K562 (cell line): Measurements from ENCODE around the gene SIKE1. TPM values are rescaled to one million over a fixed set of nuclear protein-coding genes. Genes with fewer than 3 reads are reported as not detected.
A peak's percentile ranks its signal among the peaks of the same experiment; 100 is the strongest.

Experiments used
- BRD9 ChIP-seq: fragments of 450-650 bp; IDR thresholded peaks from 2 replicates; pipeline ENCODE4 v1.6.1; 2018; ENCODE audit warnings: low read depth; ENCODE audit not compliant: partially characterized antibody
- COPS2 ChIP-seq: fragments of 450-650 bp; conservative IDR thresholded peaks from 2 replicates; pipeline ENCODE4 v1.6.1; 2016; ENCODE audit warnings: mild to moderate bottlenecking, moderate library complexity
- CTCFL ChIP-seq: IDR thresholded peaks from 2 replicates; pipeline ENCODE4 v1.6.1; 2011; ENCODE audit warnings: borderline replicate concordance, low read depth, mild to moderate bottlenecking, moderate library complexity, low read length; ENCODE audit not compliant: insufficient read depth, poor library complexity, severe bottlenecking
- FOXJ3 ChIP-seq: sonication (generic); formaldehyde crosslinking; IDR thresholded peaks from 2 replicates; pipeline ENCODE4 v1.4.0; 2020; ENCODE audit warnings: mild to moderate bottlenecking, missing genetic modification reagents
- FOXK1 ChIP-seq: sonication (generic); formaldehyde crosslinking; IDR thresholded peaks from 2 replicates; pipeline ENCODE4 v1.8.0; 2022; ENCODE audit warnings: missing genetic modification reagents, mild to moderate bottlenecking, borderline replicate concordance
- HIVEP1 ChIP-seq: fragments of 250-450 bp; sonication (Bioruptor Pico); IDR thresholded peaks from 2 replicates; pipeline ENCODE4 v1.4.0; 2020; ENCODE audit warnings: mild to moderate bottlenecking
- HNRNPLL ChIP-seq: fragments of 200-400 bp; formaldehyde crosslinking; IDR thresholded peaks from 2 replicates; pipeline ENCODE4 v1.6.1; 2017; ENCODE audit warnings: low read length, low read depth, mild to moderate bottlenecking; ENCODE audit not compliant: poor library complexity, severe bottlenecking
- MAFG ChIP-seq: fragments of 450-650 bp; conservative IDR thresholded peaks from 2 replicates; pipeline ENCODE4 v1.6.1; 2016; ENCODE audit warnings: missing genetic modification characterization, missing compliant biosample characterization
- PTBP1 ChIP-seq: fragments of 200-400 bp; formaldehyde crosslinking; IDR thresholded peaks from 2 replicates; pipeline ENCODE4 v1.6.1; 2017; ENCODE audit warnings: low read depth, low read length
- RFX5 ChIP-seq: IDR thresholded peaks from 2 replicates; pipeline ENCODE4 v1.6.1; 2011; ENCODE audit warnings: low read depth, mild to moderate bottlenecking, improper control_type of control experiment, low read length
- SPI1 ChIP-seq: IDR thresholded peaks from 2 replicates; pipeline ENCODE4 v1.6.1; 2011; ENCODE audit warnings: low read depth, low read length, control low read depth, borderline replicate concordance
- TSC22D4 ChIP-seq: fragments of 450-650 bp; IDR thresholded peaks from 2 replicates; pipeline ENCODE4 v1.6.1; 2016; ENCODE audit warnings: missing genetic modification characterization, missing biosample characterization, control low read depth
- YY1 ChIP-seq, 3 experiments: IDR thresholded peaks; 2 replicates each; pipeline ENCODE4 v1.6.1; 2011; ENCODE audit warnings: low read length in 2 of 3, mild to moderate bottlenecking in 2 of 3, moderate library complexity in 2 of 3, borderline replicate concordance in 1 of 3, control low read depth in 1 of 3, low read depth in 1 of 3; ENCODE audit not compliant: insufficient read depth in 3 of 3, insufficient replicate concordance in 2 of 3, control insufficient read depth in 1 of 3, insufficient read length in 1 of 3; ENCODE audit errors: extremely low read depth in 1 of 3
- ZBTB34 ChIP-seq: fragments of 250-450 bp; sonication (Bioruptor Pico); IDR thresholded peaks from 2 replicates; pipeline ENCODE4 v1.8.0; 2021; ENCODE audit warnings: mild to moderate bottlenecking, moderate library complexity
- ZNF134 ChIP-seq: fragments of 250-450 bp; sonication (Bioruptor Pico); conservative IDR thresholded peaks from 2 replicates; pipeline ENCODE4 v1.4.0; 2020
- polyA plus RNA-seq, 8 experiments: library from polyadenylated mRNA; depleted of rRNA in 4 of 8; stranded (reverse) in 5 of 8; unstranded in 3 of 8; fragments of >200 nt; fragmentation: Nextera tagmentation in 2 of 8; fragmentation: Illumina TruSeq in 1 of 8; extraction: Ambion mirVana in 2 of 8; extraction: Trizol in 1 of 8; gene quantifications; 2 replicates each; pipeline versions ENCODE4 v1.2.1 to v1.2.3, GENCODE V29; 2011 to 2014; ENCODE audit warnings: inconsistent platforms in 1 of 8, missing spikeins in 1 of 8
- total RNA-seq, 7 experiments: library from RNA; depleted of rRNA in 6 of 7; stranded (reverse); fragments of >200 nt in 6 of 7; fragmentation: Illumina TruSeq in 2 of 7; extraction: Trizol in 2 of 7; gene quantifications; 2 replicates each; pipeline versions ENCODE4 v1.2.1 to v1.2.3, GENCODE V29; 2011 to 2021; ENCODE audit warnings: low replicate concordance in 1 of 7
- TF ChIP-seq, protein P1 (sequence below), 2 experiments: fragments of 450-650 bp; IDR thresholded peaks; 2 replicates each; pipeline ENCODE4 v1.6.1; 2016
- TF ChIP-seq, protein P2 (sequence below): fragments of 450-650 bp; IDR thresholded peaks from 2 replicates; pipeline ENCODE4 v1.6.1; 2016; ENCODE audit warnings: antibody characterized with exemption
- TF ChIP-seq, protein P3 (sequence below): fragments of 450-650 bp; IDR thresholded peaks from one replicate; pipeline ENCODE4 v1.6.1; 2018; ENCODE audit warnings: mild to moderate bottlenecking, moderate library complexity; ENCODE audit not compliant: partially characterized antibody

The SIKE1 gene
- total and polyA plus RNA-seq, 9 of the 15 experiments (the other 6 are each of a cell fraction or from before 2014, with no cell fraction given) = 21.8 to 144 (median 76.3) TPM

GRCh38 chr1:114780344-114781226 is at the start of gene SIKE1 (continued):
- TF ChIP-seq, protein P1, sequence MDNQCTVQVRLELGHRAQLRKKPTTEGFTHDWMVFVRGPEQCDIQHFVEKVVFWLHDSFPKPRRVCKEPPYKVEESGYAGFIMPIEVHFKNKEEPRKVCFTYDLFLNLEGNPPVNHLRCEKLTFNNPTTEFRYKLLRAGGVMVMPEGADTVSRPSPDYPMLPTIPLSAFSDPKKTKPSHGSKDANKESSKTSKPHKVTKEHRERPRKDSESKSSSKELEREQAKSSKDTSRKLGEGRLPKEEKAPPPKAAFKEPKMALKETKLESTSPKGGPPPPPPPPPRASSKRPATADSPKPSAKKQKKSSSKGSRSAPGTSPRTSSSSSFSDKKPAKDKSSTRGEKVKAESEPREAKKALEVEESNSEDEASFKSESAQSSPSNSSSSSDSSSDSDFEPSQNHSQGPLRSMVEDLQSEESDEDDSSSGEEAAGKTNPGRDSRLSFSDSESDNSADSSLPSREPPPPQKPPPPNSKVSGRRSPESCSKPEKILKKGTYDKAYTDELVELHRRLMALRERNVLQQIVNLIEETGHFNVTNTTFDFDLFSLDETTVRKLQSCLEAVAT (IDR thresholded peaks at IDR 0.05) = peak; percentile 17 to 89; a peak in 2 of 4 replicates
- TF ChIP-seq, protein P2, sequence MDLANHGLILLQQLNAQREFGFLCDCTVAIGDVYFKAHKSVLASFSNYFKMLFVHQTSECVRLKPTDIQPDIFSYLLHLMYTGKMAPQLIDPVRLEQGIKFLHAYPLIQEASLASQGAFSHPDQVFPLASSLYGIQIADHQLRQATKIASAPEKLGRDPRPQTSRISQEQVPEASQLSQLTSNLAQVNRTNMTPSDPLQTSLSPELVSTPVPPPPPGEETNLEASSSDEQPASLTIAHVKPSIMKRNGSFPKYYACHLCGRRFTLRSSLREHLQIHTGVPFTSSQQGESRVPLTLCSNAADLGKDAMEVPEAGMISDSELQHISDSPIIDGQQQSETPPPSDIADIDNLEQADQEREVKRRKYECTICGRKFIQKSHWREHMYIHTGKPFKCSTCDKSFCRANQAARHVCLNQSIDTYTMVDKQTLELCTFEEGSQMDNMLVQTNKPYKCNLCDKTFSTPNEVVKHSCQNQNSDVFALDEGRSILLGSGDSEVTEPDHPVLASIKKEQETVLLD = peak; percentile 86
- TF ChIP-seq BRD9 (peak; percentile 81), COPS2 (no peak), YY1 (IDR thresholded peaks at IDR 0.05; ENCODE audit: borderline replicate concordance in 1 of 3, control insufficient read depth in 1 of 3, extremely low read depth in 1 of 3, insufficient read depth in 3 of 3, insufficient read length in 1 of 3, insufficient replicate concordance in 2 of 3, low read depth in 1 of 3, low read length in 2 of 3) (peak in 2 of 3 experiments; percentile 57 to 61), CTCFL (no peak), HNRNPLL (peak; percentile 80), MAFG (tag) (no peak), ZNF134 (CRISPR knock-in tag) (no peak), PTBP1 (no peak), HIVEP1 (CRISPR knock-in tag) (no peak), FOXK1 (CRISPR knock-in tag) (no peak), ZBTB34 (CRISPR knock-in tag) (no peak), FOXJ3 (CRISPR knock-in tag) (no peak), SPI1 (0 out of 2 replicates have a peak, but pooled peaks have one; percentile 27), TSC22D4 (no peak), RFX5 (no peak)
- TF ChIP-seq, protein P3, sequence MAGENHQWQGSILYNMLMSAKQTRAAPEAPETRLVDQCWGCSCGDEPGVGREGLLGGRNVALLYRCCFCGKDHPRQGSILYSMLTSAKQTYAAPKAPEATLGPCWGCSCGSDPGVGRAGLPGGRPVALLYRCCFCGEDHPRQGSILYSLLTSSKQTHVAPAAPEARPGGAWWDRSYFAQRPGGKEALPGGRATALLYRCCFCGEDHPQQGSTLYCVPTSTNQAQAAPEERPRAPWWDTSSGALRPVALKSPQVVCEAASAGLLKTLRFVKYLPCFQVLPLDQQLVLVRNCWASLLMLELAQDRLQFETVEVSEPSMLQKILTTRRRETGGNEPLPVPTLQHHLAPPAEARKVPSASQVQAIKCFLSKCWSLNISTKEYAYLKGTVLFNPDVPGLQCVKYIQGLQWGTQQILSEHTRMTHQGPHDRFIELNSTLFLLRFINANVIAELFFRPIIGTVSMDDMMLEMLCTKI = no peak
